Panc1 (cell line): Measurements from ENCODE around the gene YIPF5.

Experiments
- CTCF ChIP-seq: fragments of 450-650 bp; IDR thresholded peaks from 2 replicates; pipeline ENCODE4 v1.5.1; 2017; ENCODE audit warnings: mild to moderate bottlenecking
- POLR2AphosphoS5 ChIP-seq: IDR thresholded peaks from 2 replicates; pipeline ENCODE4 v1.6.1; 2012; ENCODE audit warnings: mild to moderate bottlenecking, low read depth, low read length, moderate library complexity
- REST ChIP-seq, 2 experiments: IDR thresholded peaks; 2 replicates each; pipeline ENCODE4 v1.6.1; 2011 to 2012; ENCODE audit warnings: low read depth in 2 of 2, control low read depth in 1 of 2, low read length in 1 of 2, mild to moderate bottlenecking in 1 of 2, moderate library complexity in 1 of 2; ENCODE audit not compliant: insufficient read depth in 1 of 2
- SIN3A ChIP-seq: IDR thresholded peaks from 2 replicates; pipeline ENCODE4 v1.6.1; 2012; ENCODE audit warnings: low read depth, mild to moderate bottlenecking, low read length, moderate library complexity, borderline replicate concordance; ENCODE audit not compliant: insufficient read depth

GRCh38 chr5:144121577-144121976 is 48.9 kb downstream of the YIPF5 start:
- TF ChIP-seq CTCF: no peak
- TF ChIP-seq REST (IDR thresholded peaks at IDR 0.05; ENCODE audit: insufficient read depth in 1 of 2, low read depth in 2 of 2, low read length in 1 of 2): no peak
- TF ChIP-seq POLR2AphosphoS5: no peak
- no peak for TF ChIP-seq SIN3A
